ENCODE data around the gene SPECC1.

GRCh38 chr17:20213449-20213848 is 204.3 kb downstream of the SPECC1 start:
- TF ChIP-seq POLR2AphosphoS5 (IDR thresholded peaks at IDR 0.05; ENCODE audit: low read length) (no peak), USF1 (IDR thresholded peaks at IDR 0.05; ENCODE audit: borderline replicate concordance, extremely low read length, insufficient read depth, low read depth, low read length) (no peak), EZH2 (IDR thresholded peaks at IDR 0.05; ENCODE audit: borderline replicate concordance, control insufficient read depth, low read depth, low read length) (no peak)
- TF ChIP-seq, protein P1, sequence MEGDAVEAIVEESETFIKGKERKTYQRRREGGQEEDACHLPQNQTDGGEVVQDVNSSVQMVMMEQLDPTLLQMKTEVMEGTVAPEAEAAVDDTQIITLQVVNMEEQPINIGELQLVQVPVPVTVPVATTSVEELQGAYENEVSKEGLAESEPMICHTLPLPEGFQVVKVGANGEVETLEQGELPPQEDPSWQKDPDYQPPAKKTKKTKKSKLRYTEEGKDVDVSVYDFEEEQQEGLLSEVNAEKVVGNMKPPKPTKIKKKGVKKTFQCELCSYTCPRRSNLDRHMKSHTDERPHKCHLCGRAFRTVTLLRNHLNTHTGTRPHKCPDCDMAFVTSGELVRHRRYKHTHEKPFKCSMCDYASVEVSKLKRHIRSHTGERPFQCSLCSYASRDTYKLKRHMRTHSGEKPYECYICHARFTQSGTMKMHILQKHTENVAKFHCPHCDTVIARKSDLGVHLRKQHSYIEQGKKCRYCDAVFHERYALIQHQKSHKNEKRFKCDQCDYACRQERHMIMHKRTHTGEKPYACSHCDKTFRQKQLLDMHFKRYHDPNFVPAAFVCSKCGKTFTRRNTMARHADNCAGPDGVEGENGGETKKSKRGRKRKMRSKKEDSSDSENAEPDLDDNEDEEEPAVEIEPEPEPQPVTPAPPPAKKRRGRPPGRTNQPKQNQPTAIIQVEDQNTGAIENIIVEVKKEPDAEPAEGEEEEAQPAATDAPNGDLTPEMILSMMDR (IDR thresholded peaks at IDR 0.05 in 2 of 3, conservative IDR thresholded peaks at IDR 0.05 in 1 of 3; ENCODE audit: control insufficient read depth in 2 of 3, extremely low read depth in 1 of 3, insufficient read depth in 1 of 3, low read depth in 3 of 3, low read length in 3 of 3), result no peak
- TF ChIP-seq, protein P2, sequence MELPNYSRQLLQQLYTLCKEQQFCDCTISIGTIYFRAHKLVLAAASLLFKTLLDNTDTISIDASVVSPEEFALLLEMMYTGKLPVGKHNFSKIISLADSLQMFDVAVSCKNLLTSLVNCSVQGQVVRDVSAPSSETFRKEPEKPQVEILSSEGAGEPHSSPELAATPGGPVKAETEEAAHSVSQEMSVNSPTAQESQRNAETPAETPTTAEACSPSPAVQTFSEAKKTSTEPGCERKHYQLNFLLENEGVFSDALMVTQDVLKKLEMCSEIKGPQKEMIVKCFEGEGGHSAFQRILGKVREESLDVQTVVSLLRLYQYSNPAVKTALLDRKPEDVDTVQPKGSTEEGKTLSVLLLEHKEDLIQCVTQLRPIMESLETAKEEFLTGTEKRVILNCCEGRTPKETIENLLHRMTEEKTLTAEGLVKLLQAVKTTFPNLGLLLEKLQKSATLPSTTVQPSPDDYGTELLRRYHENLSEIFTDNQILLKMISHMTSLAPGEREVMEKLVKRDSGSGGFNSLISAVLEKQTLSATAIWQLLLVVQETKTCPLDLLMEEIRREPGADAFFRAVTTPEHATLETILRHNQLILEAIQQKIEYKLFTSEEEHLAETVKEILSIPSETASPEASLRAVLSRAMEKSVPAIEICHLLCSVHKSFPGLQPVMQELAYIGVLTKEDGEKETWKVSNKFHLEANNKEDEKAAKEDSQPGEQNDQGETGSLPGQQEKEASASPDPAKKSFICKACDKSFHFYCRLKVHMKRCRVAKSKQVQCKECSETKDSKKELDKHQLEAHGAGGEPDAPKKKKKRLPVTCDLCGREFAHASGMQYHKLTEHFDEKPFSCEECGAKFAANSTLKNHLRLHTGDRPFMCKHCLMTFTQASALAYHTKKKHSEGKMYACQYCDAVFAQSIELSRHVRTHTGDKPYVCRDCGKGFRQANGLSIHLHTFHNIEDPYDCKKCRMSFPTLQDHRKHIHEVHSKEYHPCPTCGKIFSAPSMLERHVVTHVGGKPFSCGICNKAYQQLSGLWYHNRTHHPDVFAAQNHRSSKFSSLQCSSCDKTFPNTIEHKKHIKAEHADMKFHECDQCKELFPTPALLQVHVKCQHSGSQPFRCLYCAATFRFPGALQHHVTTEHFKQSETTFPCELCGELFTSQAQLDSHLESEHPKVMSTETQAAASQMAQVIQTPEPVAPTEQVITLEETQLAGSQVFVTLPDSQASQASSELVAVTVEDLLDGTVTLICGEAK (IDR thresholded peaks at IDR 0.05; ENCODE audit: borderline replicate concordance), result no peak
